ENCODE results near the gene PRMT7. TPM values are rescaled to one million over a fixed set of nuclear protein-coding genes. Genes with fewer than 3 reads are reported as not detected.
"Not testable (repeated sequence)": the region's sequence is repeated elsewhere in the genome, so short reads cannot be mapped to it uniquely, and the experiment has no call there.

Gene PRMT7
- total and polyA plus RNA-seq, 4 experiments from 2014 or later = 28.3 to 104 (median 64.5) TPM

DNA sequence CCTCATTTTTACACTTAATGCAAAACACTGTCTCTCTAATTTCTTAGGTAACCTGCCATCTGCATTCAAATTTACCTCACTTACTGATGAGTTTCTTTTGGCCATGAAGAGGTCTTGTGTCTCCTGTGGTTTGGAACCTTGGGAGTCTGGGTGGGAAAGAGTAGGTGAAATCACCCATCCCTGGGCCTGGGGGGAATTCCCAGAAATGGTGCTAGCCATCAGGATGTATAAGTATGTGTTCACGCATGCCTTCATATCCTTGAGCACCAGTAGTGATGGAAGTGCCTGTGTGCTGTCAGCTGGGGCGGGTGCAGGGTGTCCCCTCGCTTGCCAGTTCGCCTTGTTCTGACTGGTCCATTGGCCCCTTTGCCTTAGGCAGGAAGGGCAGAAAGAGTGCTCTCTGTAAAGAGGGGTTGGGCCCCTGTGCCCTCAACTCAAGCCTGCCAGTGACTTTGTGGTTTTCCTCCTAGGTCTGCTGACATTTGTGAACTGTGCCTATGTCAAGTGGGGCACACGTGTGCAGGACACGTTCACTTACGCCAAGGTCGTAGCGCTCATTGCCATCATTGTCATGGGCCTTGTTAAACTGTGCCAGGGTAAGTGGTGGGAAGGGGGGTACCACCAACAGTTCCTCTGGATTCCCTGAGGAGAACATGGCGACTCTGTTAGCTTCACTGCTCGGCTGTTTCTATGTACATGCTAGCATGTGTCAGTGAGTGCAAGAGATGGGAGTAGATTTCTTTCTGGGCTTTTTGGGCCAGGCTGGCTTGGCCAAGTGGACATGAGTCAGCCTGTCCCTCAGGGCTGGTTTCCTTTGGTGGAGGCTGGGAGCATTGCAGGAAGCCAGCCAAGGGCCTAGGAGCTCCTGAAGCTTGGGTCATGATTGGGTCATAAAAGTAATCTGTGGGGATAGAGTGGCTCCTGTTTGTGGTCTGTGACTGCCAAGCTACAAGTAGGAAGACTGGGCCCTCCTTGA, 23.3 kb upstream of the PRMT7 start:
- POLR2A ChIA-PET (ENCODE audit: partially characterized antibody) = interaction anchor here (0.7 to 44.5 kb wide), 5 partner anchors 8 to 43 kb away, joined by 3 to 1508 read pairs (median 5); partner anchors contain the start of genes PLA2G15, PRMT7, SLC7A6 and SLC7A6OS
- Mint-ChIP-seq H3K27ac (peak overlapping the region; percentile 82 to 96 (median 94)), H3K4me3 (peak overlapping the region; percentile 76 to 91 (median 84)), H3K27me3 (no peaks in the 10 kb centered on the region), H3K36me3 (peaks cover 50 to 55% of the 10 kb centered on the region in 2 donors), H3K4me1 (peaks cover 72 to 100% (median 89%) of the 10 kb centered on the region in 4 donors), H3K9me3 (no peaks in the 10 kb centered on the region)
- H3K4me3 ChIP-seq (ENCODE audit: low read length in 2 of 2) = peak overlapping the region in 1 of 2 donors; percentile 8
- CTCF ChIA-PET (ENCODE audit: partially characterized antibody) = interaction anchor here (1.5 to 29.4 kb wide), 5 partner anchors 18 to 767 kb away, joined by 3 to 680 read pairs (median 21); partner anchors contain the start of genes PRMT7, SLC7A6 and SLC7A6OS
- peaks cover 100% of the 10 kb centered on the region for H3K4me1 ChIP-seq (ENCODE audit: insufficient read depth, low read length)
- peak overlapping the region; percentile 54 for H3K27ac ChIP-seq (ENCODE audit: low read depth, low read length)
- H3K36me3 ChIP-seq (ENCODE audit: insufficient read depth, low read length) = peaks cover 23% of the 10 kb centered on the region
- no peaks in the 10 kb centered on the region for H3K27me3 ChIP-seq (ENCODE audit: insufficient read depth, low read length)
- DNase-seq = peak; percentile 58 to 70 (median 68)
- intact Hi-C loops (cut with micrococcal nuclease) = no loop called here
- no peaks in the 10 kb centered on the region for H3K9me3 ChIP-seq (ENCODE audit: control insufficient read depth in 1 of 2, low read length in 2 of 2)

DNA sequence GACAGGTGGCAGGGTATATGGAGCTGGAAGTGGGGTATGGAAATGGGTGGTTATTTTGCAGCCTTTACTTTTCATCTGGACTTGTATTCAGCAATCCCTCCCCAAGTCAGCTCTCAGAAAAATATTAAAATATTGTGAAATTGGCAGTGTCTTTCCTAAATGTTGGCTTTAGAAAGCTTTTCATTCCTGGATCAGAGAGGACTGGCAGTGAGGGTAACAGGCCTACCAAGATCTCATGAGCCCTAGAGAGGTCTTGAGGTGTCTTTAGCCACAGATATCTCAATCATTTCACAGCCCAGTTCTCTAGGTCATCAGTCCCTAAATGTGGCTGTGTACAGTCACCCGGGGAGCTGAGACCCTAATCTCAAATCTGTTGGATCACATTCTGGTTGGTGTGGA, 22.6 kb upstream of the PRMT7 start:
- CTCF ChIA-PET (ENCODE audit: partially characterized antibody) = interaction anchor here (1.5 to 29.4 kb wide), 4 partner anchors 19 to 767 kb away, joined by 3 to 680 read pairs (median 26); partner anchors contain the start of genes PRMT7, SLC7A6 and SLC7A6OS
- Mint-ChIP-seq H3K36me3 (peaks cover 44 to 54% of the 10 kb centered on the region in 2 donors), H3K4me3 (peak overlapping the region in 7 of 8 donors; percentile 76 to 91 (median 84)), H3K27me3 (no peaks in the 10 kb centered on the region), H3K27ac (peak overlapping the region; percentile 82 to 96 (median 94)), H3K4me1 (peaks cover 69 to 98% (median 86%) of the 10 kb centered on the region in 4 donors), H3K9me3 (no peaks in the 10 kb centered on the region)
- Histone ChIP-seq H3K4me1 (ENCODE audit: insufficient read depth, low read length) (peaks cover 98% of the 10 kb centered on the region), H3K27me3 (ENCODE audit: insufficient read depth, low read length) (no peaks in the 10 kb centered on the region), H3K27ac (ENCODE audit: low read depth, low read length) (peak overlapping the region; percentile 54), H3K9me3 (ENCODE audit: control insufficient read depth in 1 of 2, low read length in 2 of 2) (no peaks in the 10 kb centered on the region), H3K36me3 (ENCODE audit: insufficient read depth, low read length) (peaks cover 27% of the 10 kb centered on the region), H3K4me3 (ENCODE audit: low read length in 2 of 2) (no peak overlapping the region)
- POLR2A ChIA-PET (ENCODE audit: partially characterized antibody) = interaction anchor here (0.7 to 44.5 kb wide), 4 partner anchors 7 to 44 kb away, joined by 3 to 1508 read pairs (median 756); partner anchors contain the start of genes PRMT7, SLC7A6 and SLC7A6OS
- intact Hi-C loops (cut with micrococcal nuclease) = no loop called here
- DNase-seq = no peak

GRCh38 chr16:68288796-68289195, 22.0 kb upstream of the PRMT7 start:
- DNase-seq; intact Hi-C loops (cut with micrococcal nuclease); H3K9me3 Mint-ChIP-seq; H3K4me3 ChIP-seq (ENCODE audit: low read length in 2 of 2); H3K27me3 Mint-ChIP-seq; H3K9me3 ChIP-seq (ENCODE audit: control insufficient read depth in 1 of 2, low read length in 2 of 2); H3K27me3 ChIP-seq (ENCODE audit: insufficient read depth, low read length): not testable (repeated sequence)
- POLR2A ChIA-PET (ENCODE audit: partially characterized antibody) = interaction anchor here (1.5 to 44.5 kb wide), 4 partner anchors 7 to 44 kb away, joined by 4 to 1508 read pairs (median 756); partner anchors contain the start of genes PLA2G15, PRMT7, SLC7A6 and SLC7A6OS
- Histone ChIP-seq H3K36me3 (ENCODE audit: insufficient read depth, low read length) (peaks cover 32% of the 10 kb centered on the region), H3K4me1 (ENCODE audit: insufficient read depth, low read length) (peaks cover 92% of the 10 kb centered on the region), H3K27ac (ENCODE audit: low read depth, low read length) (peak overlapping the region; percentile 52)
- Mint-ChIP-seq H3K36me3 (peaks cover 43 to 53% of the 10 kb centered on the region in 2 donors), H3K4me1 (peaks cover 68 to 98% (median 85%) of the 10 kb centered on the region in 4 donors), H3K4me3 (peak overlapping the region in 6 of 8 donors; percentile 46 to 91 (median 80)), H3K27ac (peak overlapping the region; percentile 82 to 96 (median 92))
- CTCF ChIA-PET (ENCODE audit: partially characterized antibody) = interaction anchor here (1.1 to 29.4 kb wide), 4 partner anchors 9 to 768 kb away, joined by 3 to 680 read pairs (median 18); partner anchors contain the start of gene SLC7A6

DNA sequence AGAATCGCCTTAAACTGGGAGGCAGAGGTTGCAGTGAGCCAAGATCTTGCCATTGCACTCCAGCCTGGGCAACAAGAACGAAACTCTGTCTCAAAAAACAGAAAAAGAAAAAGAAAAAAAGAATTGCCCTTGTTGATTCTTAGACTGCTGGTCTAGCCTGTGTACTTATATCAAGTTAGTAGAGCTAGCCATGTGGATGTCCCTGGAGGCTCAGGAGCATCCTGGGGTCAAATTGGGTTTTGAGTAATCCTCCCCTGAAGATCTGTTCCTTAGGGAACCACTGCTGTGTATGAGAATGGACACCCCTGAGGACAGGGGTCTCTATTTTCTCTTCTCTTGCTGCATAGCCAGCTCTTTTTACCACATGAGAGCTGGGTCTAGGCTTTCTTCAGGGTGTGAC, 21.6 kb upstream of the PRMT7 start:
- H3K36me3 ChIP-seq (ENCODE audit: insufficient read depth, low read length) = peaks cover 35% of the 10 kb centered on the region
- DNase-seq = no peak
- ChIA-PET CTCF (ENCODE audit: partially characterized antibody) (interaction anchor here (1.1 to 29.4 kb wide), 5 partner anchors 9 to 768 kb away, joined by 3 to 680 read pairs (median 3); partner anchors contain the start of gene SLC7A6), POLR2A (ENCODE audit: partially characterized antibody) (interaction anchor here (1.3 to 44.5 kb wide), 5 partner anchors 6 to 44 kb away, joined by 3 to 1508 read pairs (median 5); partner anchors contain the start of genes PLA2G15, PRMT7, SLC7A6 and SLC7A6OS)
- no peaks in the 10 kb centered on the region for H3K27me3 Mint-ChIP-seq
- intact Hi-C loops (cut with micrococcal nuclease) = no loop called here
- peak overlapping the region in 1 of 2 donors; percentile 4 for H3K4me3 ChIP-seq (ENCODE audit: low read length in 2 of 2)
- peak overlapping the region; percentile 52 for H3K27ac ChIP-seq (ENCODE audit: low read depth, low read length)
- H3K9me3 Mint-ChIP-seq = no peaks in the 10 kb centered on the region
- H3K4me3 Mint-ChIP-seq = peak overlapping the region in 7 of 8 donors; percentile 32 to 83 (median 68)
- H3K4me1 ChIP-seq (ENCODE audit: insufficient read depth, low read length) = peaks cover 88% of the 10 kb centered on the region
- H3K27me3 ChIP-seq (ENCODE audit: insufficient read depth, low read length) = no peaks in the 10 kb centered on the region
- peak overlapping the region; percentile 82 to 91 (median 89) for H3K27ac Mint-ChIP-seq
- H3K36me3 Mint-ChIP-seq = peaks cover 42 to 55% of the 10 kb centered on the region in 2 donors
- H3K4me1 Mint-ChIP-seq = peaks cover 66 to 94% (median 85%) of the 10 kb centered on the region in 4 donors
- H3K9me3 ChIP-seq (ENCODE audit: control insufficient read depth in 1 of 2, low read length in 2 of 2) = no peaks in the 10 kb centered on the region

DNA sequence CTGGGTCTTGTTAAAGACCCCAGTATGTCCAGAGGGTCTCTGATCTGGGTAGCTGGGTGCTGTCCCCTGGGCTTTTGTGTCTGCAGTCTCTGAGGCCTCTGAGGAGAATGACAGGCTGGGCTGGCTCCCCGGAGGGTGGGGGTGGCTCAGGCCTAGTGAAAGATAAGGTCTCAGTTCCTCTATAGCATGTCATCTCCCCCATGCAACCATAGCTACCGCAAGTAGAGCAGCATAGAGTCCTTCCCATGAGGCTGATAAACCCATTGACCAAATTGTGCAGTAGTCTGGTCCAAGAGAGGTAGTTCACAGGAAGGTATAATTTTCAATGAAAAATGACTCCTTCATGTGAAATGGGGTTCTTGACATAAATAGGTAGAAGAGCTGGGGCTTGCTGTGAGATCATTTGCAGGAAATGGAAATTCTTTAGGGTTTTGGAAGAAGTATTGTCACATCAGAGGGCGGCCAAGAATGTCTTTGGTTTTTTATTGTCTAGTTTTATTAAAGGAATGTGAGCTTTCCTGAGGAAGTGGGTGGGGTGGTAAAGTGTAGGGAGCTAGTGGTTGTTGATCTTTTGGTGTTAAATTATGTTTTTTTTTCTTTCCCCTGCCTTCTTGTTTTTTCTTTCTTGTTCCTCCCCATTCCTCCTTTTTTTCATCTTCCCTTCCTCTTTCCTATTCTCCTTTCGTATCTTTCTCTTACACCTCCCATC, 21.0 kb upstream of the PRMT7 start:
- Mint-ChIP-seq H3K9me3 (no peaks in the 10 kb centered on the region), H3K4me3 (peak overlapping the region; percentile 32 to 83 (median 66)), H3K27ac (peak overlapping the region; percentile 82 to 91 (median 89)), H3K4me1 (peaks cover 63 to 92% (median 80%) of the 10 kb centered on the region in 4 donors), H3K36me3 (peaks cover 44 to 60% of the 10 kb centered on the region in 2 donors), H3K27me3 (no peaks in the 10 kb centered on the region)
- Histone ChIP-seq H3K36me3 (ENCODE audit: insufficient read depth, low read length) (peaks cover 41% of the 10 kb centered on the region), H3K4me3 (ENCODE audit: low read length in 2 of 2) (peak overlapping the region in 1 of 2 donors; percentile 4), H3K9me3 (ENCODE audit: control insufficient read depth in 1 of 2, low read length in 2 of 2) (no peaks in the 10 kb centered on the region), H3K27me3 (ENCODE audit: insufficient read depth, low read length) (no peaks in the 10 kb centered on the region), H3K27ac (ENCODE audit: low read depth, low read length) (peak overlapping the region; percentile 52), H3K4me1 (ENCODE audit: insufficient read depth, low read length) (peaks cover 83% of the 10 kb centered on the region)
- ChIA-PET POLR2A (ENCODE audit: partially characterized antibody) (interaction anchor here (1.3 to 44.5 kb wide), 5 partner anchors 6 to 45 kb away, joined by 3 to 1508 read pairs (median 5); partner anchors contain the start of genes PLA2G15, PRMT7, SLC7A6 and SLC7A6OS), CTCF (ENCODE audit: partially characterized antibody) (interaction anchor here (1.1 to 29.4 kb wide), 4 partner anchors 8 to 38 kb away, joined by 3 to 680 read pairs (median 18); partner anchors contain the start of gene SLC7A6)
- DNase-seq = peak; percentile 41 to 72 (median 56)
- intact Hi-C loops (cut with micrococcal nuclease) = no loop called here

- peaks cover 76% of the 10 kb centered on the region for H3K4me1 ChIP-seq (ENCODE audit: insufficient read depth, low read length)
- Mint-ChIP-seq H3K9me3 (no peaks in the 10 kb centered on the region), H3K27ac (peak overlapping the region; percentile 82 to 91 (median 89)), H3K4me3 (peak overlapping the region; percentile 32 to 83 (median 66)), H3K36me3 (peaks cover 49 to 66% of the 10 kb centered on the region in 2 donors), H3K27me3 (no peaks in the 10 kb centered on the region), H3K4me1 (peaks cover 58 to 85% (median 74%) of the 10 kb centered on the region in 4 donors)
- H3K9me3 ChIP-seq (ENCODE audit: control insufficient read depth in 1 of 2, low read length in 2 of 2) = no peaks in the 10 kb centered on the region
- H3K27ac ChIP-seq (ENCODE audit: low read depth, low read length) = peak overlapping the region; percentile 52
- ChIA-PET CTCF (ENCODE audit: partially characterized antibody) (interaction anchor here (0.9 to 29.4 kb wide), 5 partner anchors 10 to 37 kb away, joined by 3 to 680 read pairs (median 4); partner anchors contain the start of gene SLC7A6), POLR2A (ENCODE audit: partially characterized antibody) (interaction anchor here (1.3 to 44.5 kb wide), 3 partner anchors 5 to 32 kb away, joined by 3 to 1508 read pairs (median 1508); partner anchors contain the start of genes PRMT7, SLC7A6 and SLC7A6OS)
- peaks cover 48% of the 10 kb centered on the region for H3K36me3 ChIP-seq (ENCODE audit: insufficient read depth, low read length)
- no peak for DNase-seq
- H3K4me3 ChIP-seq (ENCODE audit: low read length in 2 of 2) = no peak overlapping the region
- intact Hi-C loops (cut with micrococcal nuclease) = no loop called here
- H3K27me3 ChIP-seq (ENCODE audit: insufficient read depth, low read length) = no peaks in the 10 kb centered on the region
These were observed 20.4 kb upstream of the PRMT7 start for GRCh38 chr16:68290450-68290849.

Measured in CD4-positive, alpha-beta memory T cell (primary cell).